ENCODE results near the gene MYO6. TPM values are rescaled to one million over a fixed set of nuclear protein-coding genes. Genes with fewer than 3 reads are reported as not detected.
"Not testable (repeated sequence)": the region's sequence is repeated elsewhere in the genome, so short reads cannot be mapped to it uniquely, and the experiment has no call there.

The MYO6 gene
- total and polyA plus RNA-seq, 2 of the 4 experiments (the other 2 are of a cell fraction), result 6.1 to 6.8 TPM

DNA sequence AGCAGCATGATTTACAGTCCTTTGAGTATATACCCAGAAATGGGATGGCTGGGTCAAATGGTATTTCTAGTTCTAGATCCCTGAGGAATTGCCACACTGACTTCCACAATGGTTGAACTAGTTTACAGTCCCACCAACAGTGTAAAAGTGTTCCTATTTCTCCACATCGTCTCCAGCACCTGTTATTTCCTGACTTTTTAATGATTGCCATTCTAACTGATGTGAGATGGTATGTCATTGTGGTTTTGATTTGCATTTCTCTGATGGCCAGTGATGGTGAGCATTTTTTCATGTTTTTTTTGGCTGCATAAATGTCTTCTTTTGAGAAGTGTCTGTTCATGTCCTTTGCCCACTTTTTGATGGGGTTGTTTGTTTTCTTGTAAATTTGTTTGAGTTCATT lies 151.2 kb downstream of the MYO6 start:
- H4K5ac ChIP-seq (ENCODE audit: low read depth, low read length); in situ Hi-C loops (cut with MboI; ENCODE audit: low sequenced_read_pairs); H2AFZ ChIP-seq (replicated peaks; ENCODE audit: low read length, poor library complexity); intact Hi-C loops (cut with micrococcal nuclease); H3K18ac ChIP-seq (ENCODE audit: low read depth, low read length); H2AK5ac ChIP-seq (ENCODE audit: low read depth, low read length); H3K4me3 ChIP-seq (ENCODE audit: insufficient read depth, low read depth, low read length); H3K27ac ChIP-seq (ENCODE audit: insufficient read depth, low read length); H3K4me2 ChIP-seq (ENCODE audit: low read depth, low read length); H3K23ac ChIP-seq (ENCODE audit: low read depth, low read length); POLR2A ChIA-PET (ENCODE audit: unreplicated experiment); DNase-seq; H4K91ac ChIP-seq (ENCODE audit: insufficient read depth, low read depth, low read length); H3K4ac ChIP-seq (ENCODE audit: low read depth, low read length); H2BK5ac ChIP-seq (ENCODE audit: low read depth, low read length, poor library complexity, severe bottlenecking); H2BK15ac ChIP-seq (ENCODE audit: low read depth, low read length); H4K8ac ChIP-seq (ENCODE audit: low read depth in 2 of 2, low read length in 2 of 2); H3K14ac ChIP-seq (replicated peaks; ENCODE audit: low read depth, low read length); H2BK120ac ChIP-seq (ENCODE audit: low read depth, low read length); H4K20me1 ChIP-seq (ENCODE audit: insufficient read depth, low read length); H3K4me1 ChIP-seq (ENCODE audit: control insufficient read depth, insufficient read depth, low read length); H2BK20ac ChIP-seq (ENCODE audit: low read depth, low read length); H3K9me1 ChIP-seq (ENCODE audit: insufficient read depth, low read length); H3K79me1 ChIP-seq (ENCODE audit: low read depth in 1 of 2, low read length in 2 of 2); H3K9ac ChIP-seq (ENCODE audit: low read depth, low read length); H3K56ac ChIP-seq (ENCODE audit: extremely low read depth, insufficient read depth, low read length); ATAC-seq (ENCODE audit: low read depth); H3K9me3 ChIP-seq (ENCODE audit: control insufficient read depth, insufficient read depth, low read length); H3K36me3 ChIP-seq (ENCODE audit: control insufficient read depth, insufficient read depth, low read length); BruUV-seq (replicated peaks); CTCF ChIA-PET; H2AK9ac ChIP-seq (replicated peaks; ENCODE audit: low read depth, low read length, poor library complexity); H3K27me3 ChIP-seq (ENCODE audit: control insufficient read depth, insufficient read depth, low read length); dilution Hi-C loops (cut with HindIII; ENCODE audit: low sequenced_read_pairs, unreplicated experiment): not testable (repeated sequence)
- no CpG with 5 or more reads among the region's 1 CpG for WGBS, 2 experiments (ENCODE audit: extremely low coverage in 2 of 2, insufficient read length in 1 of 2)

DNA sequence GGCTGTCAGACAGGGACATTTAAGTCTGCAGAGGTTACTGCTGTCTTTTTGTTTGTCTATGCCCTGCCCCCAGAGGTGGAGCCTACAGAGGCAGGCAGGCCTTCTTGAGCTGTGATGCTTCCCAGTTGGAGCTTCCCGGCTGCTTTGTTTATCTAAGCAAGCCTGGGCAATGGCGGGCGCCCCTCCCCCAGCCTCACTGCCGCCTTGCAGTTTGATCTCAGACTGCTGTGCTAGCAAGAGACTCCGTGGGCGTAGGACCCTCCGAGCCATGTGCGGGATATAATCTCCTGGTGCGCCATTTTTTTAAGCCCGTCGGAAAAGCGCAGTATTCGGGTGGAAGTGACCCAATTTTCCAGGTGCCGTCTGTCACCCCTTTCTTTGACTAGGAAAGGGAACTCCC lies 156.1 kb downstream of the MYO6 start:
- in situ Hi-C loops (cut with MboI; ENCODE audit: low sequenced_read_pairs); H2BK5ac ChIP-seq (ENCODE audit: low read depth, low read length, poor library complexity, severe bottlenecking); H4K8ac ChIP-seq (ENCODE audit: low read depth in 2 of 2, low read length in 2 of 2); H3K4me2 ChIP-seq (ENCODE audit: low read depth, low read length); H3K27me3 ChIP-seq (ENCODE audit: control insufficient read depth, insufficient read depth, low read length); dilution Hi-C loops (cut with HindIII; ENCODE audit: low sequenced_read_pairs, unreplicated experiment); H4K20me1 ChIP-seq (ENCODE audit: insufficient read depth, low read length); H2BK20ac ChIP-seq (ENCODE audit: low read depth, low read length); H2AFZ ChIP-seq (replicated peaks; ENCODE audit: low read length, poor library complexity); H4K5ac ChIP-seq (ENCODE audit: low read depth, low read length); H2BK15ac ChIP-seq (ENCODE audit: low read depth, low read length); H3K14ac ChIP-seq (replicated peaks; ENCODE audit: low read depth, low read length); H3K4ac ChIP-seq (ENCODE audit: low read depth, low read length); H3K23ac ChIP-seq (ENCODE audit: low read depth, low read length); H3K9ac ChIP-seq (ENCODE audit: low read depth, low read length); H3K56ac ChIP-seq (ENCODE audit: extremely low read depth, insufficient read depth, low read length); ATAC-seq (ENCODE audit: low read depth); H3K79me1 ChIP-seq (ENCODE audit: low read depth in 1 of 2, low read length in 2 of 2); H2AK5ac ChIP-seq (ENCODE audit: low read depth, low read length); H3K18ac ChIP-seq (ENCODE audit: low read depth, low read length); H3K4me1 ChIP-seq (ENCODE audit: control insufficient read depth, insufficient read depth, low read length); DNase-seq; POLR2A ChIA-PET (ENCODE audit: unreplicated experiment); H3K36me3 ChIP-seq (ENCODE audit: control insufficient read depth, insufficient read depth, low read length); H3K27ac ChIP-seq (ENCODE audit: insufficient read depth, low read length); CTCF ChIA-PET; H3K9me3 ChIP-seq (ENCODE audit: control insufficient read depth, insufficient read depth, low read length); H4K91ac ChIP-seq (ENCODE audit: insufficient read depth, low read depth, low read length); H3K4me3 ChIP-seq (ENCODE audit: insufficient read depth, low read depth, low read length); H3K9me1 ChIP-seq (ENCODE audit: insufficient read depth, low read length); H2BK120ac ChIP-seq (ENCODE audit: low read depth, low read length); intact Hi-C loops (cut with micrococcal nuclease); H2AK9ac ChIP-seq (replicated peaks; ENCODE audit: low read depth, low read length, poor library complexity); BruUV-seq (replicated peaks): not testable (repeated sequence)
- WGBS, 2 experiments (ENCODE audit: extremely low coverage in 2 of 2, insufficient read length in 1 of 2), result 60% methylated on average over 1 of the region's 14 CpGs; no CpG with 5 or more reads in 1 of the 2 experiments

All from IMR-90 (cell line).